H9 (cell line): ENCODE data around the gene KCNMA1. TPM values are rescaled to one million over a fixed set of nuclear protein-coding genes. Genes with fewer than 3 reads are reported as not detected.
A peak's percentile ranks its signal among the peaks of the same experiment; 100 is the strongest.

Experiments
- DNase-seq: peaks from one replicate; pipeline ENCODE4 v3.0.0-alpha.2; 2017
- H2AFZ ChIP-seq: one replicate; pipeline ENCODE4 v1.6.1; 2013; ENCODE audit warnings: mild to moderate bottlenecking, low read length, control low read depth, moderate library complexity
- H2AK5ac ChIP-seq: 2 replicates; pipeline ENCODE4 v1.6.1; 2013; ENCODE audit warnings: low read length, control low read depth, mixed read lengths; ENCODE audit not compliant: insufficient read length
- H2BK120ac ChIP-seq: one replicate; pipeline ENCODE4 v1.6.1; 2013; ENCODE audit warnings: low read depth, mild to moderate bottlenecking, low read length, control low read depth, inconsistent platforms; ENCODE audit not compliant: poor library complexity, severe bottlenecking
- H2BK12ac ChIP-seq: 2 replicates; pipeline ENCODE4 v1.6.1; 2013; ENCODE audit warnings: low read length, control low read depth, mixed read lengths, low read depth; ENCODE audit not compliant: insufficient read length
- H2BK15ac ChIP-seq: 2 replicates; pipeline ENCODE4 v1.6.1; 2013; ENCODE audit warnings: low read depth, low read length, control low read depth
- H2BK20ac ChIP-seq: one replicate; pipeline ENCODE4 v1.6.1; 2013; ENCODE audit warnings: low read depth, mild to moderate bottlenecking, low read length, control low read depth, inconsistent platforms; ENCODE audit not compliant: poor library complexity, severe bottlenecking
- H2BK5ac ChIP-seq: 2 replicates; pipeline ENCODE4 v1.6.1; 2013; ENCODE audit warnings: low read length, control low read depth, mixed read lengths; ENCODE audit not compliant: insufficient read length
- H3K14ac ChIP-seq: 2 replicates; pipeline ENCODE4 v1.6.1; 2013; ENCODE audit warnings: low read length, control low read depth; ENCODE audit not compliant: insufficient read depth
- H3K18ac ChIP-seq: 2 replicates; pipeline ENCODE4 v1.6.1; 2013; ENCODE audit warnings: low read depth, mild to moderate bottlenecking, mixed read lengths, low read length, control low read depth; ENCODE audit not compliant: insufficient read length
- H3K23ac ChIP-seq: 2 replicates; pipeline ENCODE4 v1.6.1; 2013; ENCODE audit warnings: low read length, control low read depth, mixed read lengths, low read depth; ENCODE audit not compliant: insufficient read length
- H3K23me2 ChIP-seq: 2 replicates; pipeline ENCODE4 v1.6.1; 2013; ENCODE audit warnings: low read depth, mild to moderate bottlenecking, mixed read lengths, low read length, control low read depth; ENCODE audit not compliant: insufficient read length, poor library complexity, severe bottlenecking
- H3K27ac ChIP-seq: 2 replicates; pipeline ENCODE4 v1.5.1; 2013; ENCODE audit warnings: low read length, control low read depth, mixed read lengths, low read depth; ENCODE audit not compliant: insufficient read length
- H3K27me3 ChIP-seq: 2 replicates; pipeline ENCODE4 v1.6.1; 2013; ENCODE audit warnings: low read length, control low read depth, inconsistent platforms; ENCODE audit not compliant: insufficient read depth
- H3K4ac ChIP-seq: 2 replicates; pipeline ENCODE4 v1.6.1; 2013; ENCODE audit warnings: low read depth, mild to moderate bottlenecking, control low read depth, inconsistent platforms, low read length, moderate library complexity
- H3K4me1 ChIP-seq: 2 replicates; pipeline ENCODE4 v1.6.1; 2013; ENCODE audit warnings: low read length, control low read depth, inconsistent platforms; ENCODE audit not compliant: insufficient read depth
- H3K4me2 ChIP-seq: 2 replicates; pipeline ENCODE4 v1.6.1; 2013; ENCODE audit warnings: low read length, control low read depth, mixed read lengths; ENCODE audit not compliant: insufficient read length, insufficient read depth
- H3K56ac ChIP-seq: 2 replicates; pipeline ENCODE4 v1.6.1; 2013; ENCODE audit warnings: low read depth, mild to moderate bottlenecking, mixed read lengths, low read length, control low read depth; ENCODE audit not compliant: insufficient read length
- H3K79me1 ChIP-seq: 2 replicates; pipeline ENCODE4 v1.6.1; 2013; ENCODE audit warnings: low read depth, mild to moderate bottlenecking, moderate library complexity, low read length, control low read depth, inconsistent platforms; ENCODE audit not compliant: insufficient read depth, poor library complexity, severe bottlenecking
- H3K79me2 ChIP-seq: 2 replicates; pipeline ENCODE4 v1.6.1; 2013; ENCODE audit warnings: low read length, control low read depth, inconsistent platforms; ENCODE audit not compliant: insufficient read depth
- H3K9ac ChIP-seq: 2 replicates; pipeline ENCODE4 v1.6.1; 2013; ENCODE audit warnings: low read length, control low read depth, mixed read lengths; ENCODE audit not compliant: insufficient read length; ENCODE audit errors: extremely low read depth
- H3K9me3 ChIP-seq: one replicate; pipeline ENCODE4 v1.6.1; 2013; ENCODE audit warnings: low read depth, low read length, inconsistent platforms; ENCODE audit not compliant: control insufficient read depth
- H3T11ph ChIP-seq: one replicate; pipeline ENCODE4 v1.6.1; 2013; ENCODE audit warnings: mild to moderate bottlenecking, low read length, control low read depth, inconsistent platforms
- H4K20me1 ChIP-seq: one replicate; pipeline ENCODE4 v1.6.1; 2013; ENCODE audit not compliant: control insufficient read depth, insufficient read length, insufficient read depth
- H4K5ac ChIP-seq: 2 replicates; pipeline ENCODE4 v1.6.1; 2013; ENCODE audit warnings: low read depth, mild to moderate bottlenecking, mixed read lengths, low read length, control low read depth; ENCODE audit not compliant: insufficient read length
- H4K8ac ChIP-seq: replicated peaks from 2 replicates; pipeline ENCODE4 v1.6.1; 2013; ENCODE audit warnings: low read length, control low read depth, mixed read lengths, low read depth; ENCODE audit not compliant: insufficient read length
- H4K91ac ChIP-seq: 2 replicates; pipeline ENCODE4 v1.6.1; 2013; ENCODE audit warnings: low read depth, mild to moderate bottlenecking, moderate library complexity, mixed read lengths, low read length, control low read depth; ENCODE audit not compliant: insufficient read length
- H3K27ac Mint-ChIP-seq, 3 experiments: 2 replicates in 2 of 3; 3 replicates in 1 of 3; pipeline ENCODE4 v1.8.0; 2020 to 2021; ENCODE audit warnings: mixed read lengths in 3 of 3, mild to moderate bottlenecking in 1 of 3, moderate library complexity in 1 of 3
- H3K27me3 Mint-ChIP-seq: 2 replicates; pipeline ENCODE4 v1.8.0; 2021; ENCODE audit warnings: low read depth, mild to moderate bottlenecking, moderate library complexity, mixed read lengths
- H3K36me3 Mint-ChIP-seq, 3 experiments: 2 replicates in 2 of 3; 3 replicates in 1 of 3; pipeline ENCODE4 v1.8.0; 2020 to 2021; ENCODE audit warnings: low read depth in 3 of 3, mixed read lengths in 3 of 3; ENCODE audit not compliant: insufficient read depth in 1 of 3
- H3K4me1 Mint-ChIP-seq, 2 experiments: 2 replicates each; pipeline ENCODE4 v1.8.0; 2020; ENCODE audit warnings: mixed read lengths in 2 of 2
- H3K4me3 Mint-ChIP-seq, 2 experiments: 2 replicates in 1 of 2; 3 replicates in 1 of 2; pipeline ENCODE4 v1.8.0; 2020 to 2021; ENCODE audit warnings: mild to moderate bottlenecking in 2 of 2, mixed read lengths in 2 of 2, moderate library complexity in 1 of 2
- H3K9me3 Mint-ChIP-seq, 2 experiments: 2 replicates in 1 of 2; 3 replicates in 1 of 2; pipeline ENCODE4 v1.8.0; 2020; ENCODE audit warnings: mild to moderate bottlenecking in 2 of 2, mixed read lengths in 2 of 2, moderate library complexity in 1 of 2
- CTCF ChIP-seq: fragments of 200-600 bp; sonication (generic); conservative IDR thresholded peaks from 3 replicates; pipeline ENCODE4 v1.8.0; 2021; ENCODE audit warnings: antibody characterized with exemption, mild to moderate bottlenecking
- WGBS: extraction: QIAGEN DNeasy Blood & Tissue Kit; methylation state at CpG from one replicate; pipeline ENCODE4 v1.1.7; 2013; ENCODE audit warnings: missing lambda C conversion rate, low lambda C conversion rate, mixed read lengths; ENCODE audit not compliant: insufficient read length; ENCODE audit errors: extremely low coverage; 5-methylcytosine and 5-hydroxymethylcytosine counted together
- total RNA-seq: library from RNA; stranded (reverse); gene quantifications from 2 replicates; pipeline ENCODE4 v1.2.1, GENCODE V29; 2021

Gene KCNMA1
- total RNA-seq, 1 experiment from 2014 or later = 2.0 TPM

- H3K27ac Mint-ChIP-seq = peak overlapping the region in 2 of 3 experiments; percentile 9 to 73; a peak in 2 of 7 replicates
These were observed 144.3 kb downstream of the KCNMA1 start for GRCh38 chr10:77493239-77493806.

More at GRCh38 chr10:77493239-77493806, 144.3 kb downstream of the KCNMA1 start:
- H2BK20ac ChIP-seq = no peak overlapping the region
- H3K9ac ChIP-seq = no peak overlapping the region
- no peak overlapping the region for H2AK5ac ChIP-seq
- no peak for DNase-seq
- H3K27ac ChIP-seq = no peak overlapping the region
- no peak overlapping the region for H3K18ac ChIP-seq
- H3K4me3 Mint-ChIP-seq = no peak overlapping the region
- no peak overlapping the region for H3T11ph ChIP-seq
- no peaks in the 10 kb centered on the region for H3K36me3 Mint-ChIP-seq
- H3K4me1 ChIP-seq = no peaks in the 10 kb centered on the region
- H2BK12ac ChIP-seq = no peak overlapping the region
- H2BK15ac ChIP-seq = no peak overlapping the region
- H3K23ac ChIP-seq = no peak overlapping the region
- no CpG with 5 or more reads among the region's 13 CpGs for WGBS
- no peaks in the 10 kb centered on the region for H4K20me1 ChIP-seq
- H3K23me2 ChIP-seq = no peaks in the 10 kb centered on the region
- no peak overlapping the region for H2BK5ac ChIP-seq
- H3K56ac ChIP-seq = no peak overlapping the region
- H3K4me1 Mint-ChIP-seq = peaks cover 11 to 22% of the 10 kb centered on the region in 2 experiments
- no peak overlapping the region for H3K4ac ChIP-seq
- H2BK120ac ChIP-seq = no peak overlapping the region
- no peaks in the 10 kb centered on the region for H3K27me3 ChIP-seq
- no peak overlapping the region for H3K14ac ChIP-seq
- no peak overlapping the region for H2AFZ ChIP-seq
- no peaks in the 10 kb centered on the region for H3K9me3 Mint-ChIP-seq
- H3K27me3 Mint-ChIP-seq = no peaks in the 10 kb centered on the region; the same call in none of the 2 replicates
- H3K4me2 ChIP-seq = no peak overlapping the region
- no peak overlapping the region for H4K8ac ChIP-seq
- TF ChIP-seq CTCF = no peak
- H4K91ac ChIP-seq = no peak overlapping the region
- no peaks in the 10 kb centered on the region for H3K79me2 ChIP-seq
- H3K9me3 ChIP-seq = no peaks in the 10 kb centered on the region
- H4K5ac ChIP-seq = no peak overlapping the region
- H3K79me1 ChIP-seq = no peaks in the 10 kb centered on the region
